MM.1S (cell line): Measurements from ENCODE around the gene RAB29.

Experiments
- DNase-seq: peaks from one replicate; pipeline ENCODE4 v3.0.0-alpha.2; 2015
- H2AFZ ChIP-seq: fragments of 300-600 bp; sonication (generic); 2 replicates; pipeline ENCODE4 v1.6.0; 2016; ENCODE audit warnings: antibody characterized with exemption, low read length
- H3F3A ChIP-seq: fragments of 300-600 bp; sonication (generic); 2 replicates; pipeline ENCODE4 v1.6.1; 2016; ENCODE audit warnings: mild to moderate bottlenecking, antibody characterized with exemption, low read length, moderate library complexity, mixed read lengths; ENCODE audit not compliant: insufficient read depth
- H3K27ac ChIP-seq: fragments of 300-600 bp; sonication (generic); 2 replicates; pipeline ENCODE4 v1.5.1; 2016; ENCODE audit warnings: mild to moderate bottlenecking, low read length
- H3K27me3 ChIP-seq: fragments of 300-600 bp; sonication (generic); replicated peaks from 2 replicates; pipeline ENCODE4 v1.6.0; 2016; ENCODE audit warnings: low read length; ENCODE audit not compliant: insufficient read depth
- H3K36me3 ChIP-seq: fragments of 300-600 bp; sonication (generic); replicated peaks from 2 replicates; pipeline ENCODE4 v1.6.1; 2016; ENCODE audit warnings: mild to moderate bottlenecking, low read length, mixed read lengths; ENCODE audit not compliant: insufficient read depth
- H3K4me1 ChIP-seq: fragments of 300-600 bp; sonication (generic); 2 replicates; pipeline ENCODE4 v1.6.1; 2016; ENCODE audit warnings: low read length, mixed read lengths
- H3K4me2 ChIP-seq: fragments of 300-600 bp; sonication (generic); 2 replicates; pipeline ENCODE4 v1.6.0; 2016; ENCODE audit warnings: low read depth, low read length
- H3K4me3 ChIP-seq: fragments of 300-600 bp; sonication (generic); 2 replicates; pipeline ENCODE4 v1.5.1; 2016; ENCODE audit warnings: low read length, mixed read lengths
- H3K79me2 ChIP-seq: fragments of 300-600 bp; sonication (generic); 2 replicates; pipeline ENCODE4 v1.6.1; 2016; ENCODE audit warnings: mixed run types, low read length, mixed read lengths
- H3K9ac ChIP-seq: fragments of 300-600 bp; sonication (generic); 2 replicates; pipeline ENCODE4 v1.6.1; 2016; ENCODE audit warnings: low read length, mixed read lengths
- H3K9me2 ChIP-seq: fragments of 300-600 bp; sonication (generic); replicated peaks from 2 replicates; pipeline ENCODE4 v1.6.1; 2016; ENCODE audit warnings: mild to moderate bottlenecking, low read length, mixed read lengths; ENCODE audit not compliant: insufficient read depth
- H3K9me3 ChIP-seq: fragments of 300-600 bp; sonication (generic); replicated peaks from 2 replicates; pipeline ENCODE4 v1.6.1; 2016; ENCODE audit warnings: mild to moderate bottlenecking, low read length, mixed read lengths; ENCODE audit not compliant: insufficient read depth
- H4K20me1 ChIP-seq: fragments of 300-600 bp; sonication (generic); 2 replicates; pipeline ENCODE4 v1.6.1; 2016; ENCODE audit warnings: mild to moderate bottlenecking, low read length, moderate library complexity, mixed read lengths; ENCODE audit not compliant: insufficient read depth
- CTCF ChIP-seq: fragments of 300-600 bp; sonication (generic); IDR thresholded peaks from 2 replicates; pipeline ENCODE4 v1.5.1; 2016; ENCODE audit warnings: antibody characterized with exemption, low read length, mixed read lengths
- EZH2 ChIP-seq: fragments of 300-600 bp; sonication (generic); optimal IDR thresholded peaks from 2 replicates; pipeline ENCODE3; 2017; ENCODE audit warnings: low read depth, mild to moderate bottlenecking, antibody characterized with exemption, low read length, mixed read lengths
- EZH2phosphoT487 ChIP-seq: fragments of 300-600 bp; sonication (generic); IDR thresholded peaks from 2 replicates; pipeline ENCODE4 v1.6.1; 2018; ENCODE audit warnings: antibody characterized with exemption, low read length

Gene RAB29

GRCh38 chr1:205786601-205787000 is 11.3 kb upstream of the RAB29 start:
- H3K36me3 ChIP-seq: no peaks in the 10 kb centered on the region
- H3K9me3 ChIP-seq: no peaks in the 10 kb centered on the region
- H3K79me2 ChIP-seq: no peaks in the 10 kb centered on the region
- H3K4me3 ChIP-seq: no peak overlapping the region
- H3K9ac ChIP-seq: no peak overlapping the region
- H3K27me3 ChIP-seq: no peaks in the 10 kb centered on the region
- H3K27ac ChIP-seq: no peak overlapping the region
- no peak overlapping the region for H2AFZ ChIP-seq
- TF ChIP-seq EZH2phosphoT487 (no peak), CTCF (no peak), EZH2 (no peak)
- H3K4me2 ChIP-seq: no peak overlapping the region
- H3F3A ChIP-seq: no peaks in the 10 kb centered on the region
- no peak for DNase-seq
- no peaks in the 10 kb centered on the region for H4K20me1 ChIP-seq
- no peaks in the 10 kb centered on the region for H3K4me1 ChIP-seq
- H3K9me2 ChIP-seq: no peaks in the 10 kb centered on the region

- Histone ChIP-seq H3K27ac (no peak overlapping the region), H3K9me3 (no peaks in the 10 kb centered on the region), H2AFZ (no peak overlapping the region), H3K4me1 (no peaks in the 10 kb centered on the region), H3K4me2 (no peak overlapping the region), H3K36me3 (no peaks in the 10 kb centered on the region), H3K9ac (no peak overlapping the region), H3K27me3 (no peaks in the 10 kb centered on the region), H3F3A (no peaks in the 10 kb centered on the region), H3K9me2 (no peaks in the 10 kb centered on the region), H3K79me2 (no peaks in the 10 kb centered on the region), H3K4me3 (no peak overlapping the region), H4K20me1 (no peaks in the 10 kb centered on the region)
- no peak for DNase-seq
- TF ChIP-seq EZH2 (no peak), EZH2phosphoT487 (no peak)
Observed at GRCh38 chr1:205785446-205785845, 10.2 kb upstream of the RAB29 start.

GRCh38 chr1:205783904-205784303 is 8.6 kb upstream of the RAB29 start:
- Histone ChIP-seq H3K27ac (no peak overlapping the region), H3K79me2 (no peaks in the 10 kb centered on the region), H3K9me2 (no peaks in the 10 kb centered on the region), H3K4me1 (no peaks in the 10 kb centered on the region), H3F3A (no peaks in the 10 kb centered on the region), H3K4me3 (no peak overlapping the region), H3K36me3 (no peaks in the 10 kb centered on the region), H3K4me2 (no peak overlapping the region), H3K9me3 (no peaks in the 10 kb centered on the region), H2AFZ (no peak overlapping the region), H3K9ac (no peak overlapping the region), H4K20me1 (no peaks in the 10 kb centered on the region), H3K27me3 (no peaks in the 10 kb centered on the region)
- no peak for DNase-seq
- no peak for TF ChIP-seq EZH2

GRCh38 chr1:205783433-205783795 is 8.1 kb upstream of the RAB29 start:
- no peaks in the 10 kb centered on the region for H3K27me3 ChIP-seq
- no peaks in the 10 kb centered on the region for H3K36me3 ChIP-seq
- H3K4me2 ChIP-seq: no peak overlapping the region
- H3K9ac ChIP-seq: no peak overlapping the region
- no peak for TF ChIP-seq CTCF
- TF ChIP-seq EZH2phosphoT487: no peak
- TF ChIP-seq EZH2: no peak
- H3K4me3 ChIP-seq: no peak overlapping the region
- H4K20me1 ChIP-seq: no peaks in the 10 kb centered on the region
- no peak for DNase-seq
- H3K27ac ChIP-seq: no peak overlapping the region
- H3K9me2 ChIP-seq: no peaks in the 10 kb centered on the region
- no peak overlapping the region for H2AFZ ChIP-seq
- no peaks in the 10 kb centered on the region for H3K4me1 ChIP-seq
- no peaks in the 10 kb centered on the region for H3K79me2 ChIP-seq
- no peaks in the 10 kb centered on the region for H3F3A ChIP-seq
- no peaks in the 10 kb centered on the region for H3K9me3 ChIP-seq
